Thyroid gland (tissue), 4 donors: ENCODE results near the gene ABCC3.
"Not testable (repeated sequence)": the region's sequence is repeated elsewhere in the genome, so short reads cannot be mapped to it uniquely, and the experiment has no call there.

Experiments
- POLR2A ChIP-seq, 2 donors: fragments of 450-650 bp; IDR thresholded peaks; one replicate each; pipeline ENCODE4 v1.6.1; 2017; ENCODE audit warnings: antibody characterized with exemption in 2 of 2, mild to moderate bottlenecking in 2 of 2, moderate library complexity in 1 of 2
- TF ChIP-seq, protein P1 (sequence below), 6 experiments: fragments of 200-600 bp in 3 of 6; fragments of 450-650 bp in 3 of 6; sonication (generic) in 3 of 6; IDR thresholded peaks; one replicate each; pipeline ENCODE4 v1.5.1; 2016 to 2019; ENCODE audit warnings: antibody characterized with exemption in 6 of 6, mild to moderate bottlenecking in 2 of 6, inconsistent platforms in 1 of 6, moderate library complexity in 1 of 6

DNA sequence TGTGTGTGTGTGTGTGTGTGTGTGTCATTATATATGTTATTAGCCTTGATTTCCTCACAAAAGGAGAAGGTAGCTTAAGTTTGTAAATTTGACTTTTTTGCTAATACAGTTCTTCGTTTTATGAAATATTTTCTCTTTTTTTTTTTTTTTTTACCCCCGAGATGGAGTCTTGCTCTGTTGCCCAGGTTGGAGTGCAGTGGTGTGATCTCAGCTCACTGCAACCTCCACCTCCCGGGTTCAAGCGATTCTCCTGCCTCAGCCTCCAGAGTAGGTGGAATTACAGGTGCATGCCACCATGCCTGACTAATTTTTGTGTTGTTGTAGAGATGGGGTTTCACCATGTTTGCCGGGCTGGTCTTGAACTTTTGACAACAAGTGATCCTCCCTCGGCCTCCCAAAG is 89.9 kb downstream of the ABCC3 start:
- TF ChIP-seq, protein P1, sequence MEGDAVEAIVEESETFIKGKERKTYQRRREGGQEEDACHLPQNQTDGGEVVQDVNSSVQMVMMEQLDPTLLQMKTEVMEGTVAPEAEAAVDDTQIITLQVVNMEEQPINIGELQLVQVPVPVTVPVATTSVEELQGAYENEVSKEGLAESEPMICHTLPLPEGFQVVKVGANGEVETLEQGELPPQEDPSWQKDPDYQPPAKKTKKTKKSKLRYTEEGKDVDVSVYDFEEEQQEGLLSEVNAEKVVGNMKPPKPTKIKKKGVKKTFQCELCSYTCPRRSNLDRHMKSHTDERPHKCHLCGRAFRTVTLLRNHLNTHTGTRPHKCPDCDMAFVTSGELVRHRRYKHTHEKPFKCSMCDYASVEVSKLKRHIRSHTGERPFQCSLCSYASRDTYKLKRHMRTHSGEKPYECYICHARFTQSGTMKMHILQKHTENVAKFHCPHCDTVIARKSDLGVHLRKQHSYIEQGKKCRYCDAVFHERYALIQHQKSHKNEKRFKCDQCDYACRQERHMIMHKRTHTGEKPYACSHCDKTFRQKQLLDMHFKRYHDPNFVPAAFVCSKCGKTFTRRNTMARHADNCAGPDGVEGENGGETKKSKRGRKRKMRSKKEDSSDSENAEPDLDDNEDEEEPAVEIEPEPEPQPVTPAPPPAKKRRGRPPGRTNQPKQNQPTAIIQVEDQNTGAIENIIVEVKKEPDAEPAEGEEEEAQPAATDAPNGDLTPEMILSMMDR (IDR thresholded peaks at IDR 0.05), result not testable (repeated sequence)
- TF ChIP-seq POLR2A (IDR thresholded peaks at IDR 0.05), result not testable (repeated sequence)
